HCT116 (cell line): ENCODE results near the gene PRICKLE3. TPM values are rescaled to one million over a fixed set of nuclear protein-coding genes. Genes with fewer than 3 reads are reported as not detected.

Experiments used
- ATAC-seq: fragments of 200-7000 bp; cut with Tn5 transposase; 2 replicates; pipeline ENCODE4 v1.9.1; 2020; ENCODE audit warnings: mild to moderate bottlenecking, moderate library complexity
- BruUV-seq: library from RNA; stranded (reverse); fragments of 400-500 nt; replicated peaks from 2 replicates; lab custom pipeline; 2021; lab: Mats Ljungman, UMichigan
- CTCF ChIA-PET: fragments of 300-600 bp; sonication (Branson Sonifier 250); formaldehyde crosslinking; loops from one replicate; lab custom pipeline; 2021; ENCODE audit warnings: antibody characterized with exemption; lab: Charles Lee
- POLR2A ChIA-PET: fragments of 300-600, 350-600 bp; sonication (Branson Sonifier 250); formaldehyde crosslinking; loops from one replicate; lab custom pipeline; 2021; ENCODE audit warnings: antibody characterized with exemption; lab: Charles Lee
- RAD21 ChIA-PET, 2 experiments: fragments of 300-600 bp; sonication (Branson Sonifier 250); formaldehyde crosslinking; loops; one replicate each; lab custom pipeline; 2023; ENCODE audit warnings: low total read pairs in 2 of 2; ENCODE audit not compliant: uncharacterized antibody in 2 of 2, unreplicated experiment in 2 of 2, low non-redundant PET in 1 of 2; lab: Charles Lee
- DNase-seq: peaks from one replicate; pipeline ENCODE4 v3.0.0-alpha.2; 2010; ENCODE audit warnings: low read depth, low spot score
- H2AFZ ChIP-seq: fragments of 200-600 bp; shearing (Covaris generic), sonication (generic); 2 replicates; pipeline ENCODE4 v1.6.1; 2017; ENCODE audit warnings: low read depth, mixed run types, mixed read lengths, antibody characterized with exemption, low read length; ENCODE audit not compliant: poor library complexity, severe bottlenecking
- H3K27ac ChIP-seq: 2 replicates; pipeline ENCODE4 v1.5.1; 2012; ENCODE audit warnings: low read depth, low read length
- H3K27me3 ChIP-seq: fragments of 200-600 bp; sonication (generic); 2 replicates; pipeline ENCODE4 v1.6.1; 2016; ENCODE audit warnings: mixed run types, low read length, mixed read lengths; ENCODE audit not compliant: insufficient read depth
- H3K36me3 ChIP-seq, 2 experiments: fragments of 200-500 bp in 1 of 2; fragments of 200-600 bp in 1 of 2; sonication (Bioruptor generic) in 1 of 2; sonication (generic) in 1 of 2; 2 replicates each; pipeline versions ENCODE4 v1.5.1 to v1.6.1; 2014 to 2016; ENCODE audit warnings: low read length in 2 of 2, inconsistent platforms in 1 of 2, mixed read lengths in 1 of 2, mixed run types in 1 of 2; ENCODE audit not compliant: insufficient read depth in 2 of 2, control insufficient read depth in 1 of 2
- H3K4me1 ChIP-seq, 2 experiments: fragments of 200-600 bp in 1 of 2; sonication (generic) in 1 of 2; 2 replicates each; pipeline versions ENCODE4 v1.5.1 to v1.6.1; 2012 to 2017; ENCODE audit warnings: low read length in 2 of 2, inconsistent platforms in 1 of 2, mild to moderate bottlenecking in 1 of 2, mixed read lengths in 1 of 2, mixed run types in 1 of 2, moderate library complexity in 1 of 2; ENCODE audit not compliant: insufficient read depth in 2 of 2, control insufficient read depth in 1 of 2
- H3K4me2 ChIP-seq: fragments of 200-600 bp; sonication (generic); 2 replicates; pipeline ENCODE4 v1.6.1; 2017; ENCODE audit warnings: mixed run types, low read length, mixed read lengths
- H3K4me3 ChIP-seq, 2 experiments: fragments of 200-600 bp in 1 of 2; sonication (generic) in 1 of 2; replicated peaks in 1 of 2; 2 replicates each; pipeline ENCODE4 v1.5.1; 2011 to 2016; ENCODE audit warnings: low read length in 2 of 2, control low read depth in 1 of 2, low read depth in 1 of 2, mild to moderate bottlenecking in 1 of 2, mixed read lengths in 1 of 2, mixed run types in 1 of 2
- H3K79me2 ChIP-seq: fragments of 200-600 bp; sonication (generic); 2 replicates; pipeline ENCODE4 v1.6.1; 2017; ENCODE audit warnings: mild to moderate bottlenecking, mixed run types, low read length, moderate library complexity, mixed read lengths; ENCODE audit not compliant: insufficient read depth
- H3K9ac ChIP-seq: fragments of 200-600 bp; sonication (generic); 2 replicates; pipeline ENCODE4 v1.6.1; 2016; ENCODE audit warnings: low read length, mixed read lengths
- H3K9me2 ChIP-seq: fragments of 200-600 bp; sonication (generic), shearing (Covaris generic); 2 replicates; pipeline ENCODE4 v1.6.1; 2017; ENCODE audit warnings: mixed run types, mild to moderate bottlenecking, moderate library complexity; ENCODE audit not compliant: insufficient read depth
- H3K9me3 ChIP-seq, 2 experiments: fragments of 200-500 bp in 1 of 2; fragments of 200-600 bp in 1 of 2; sonication (Bioruptor generic) in 1 of 2; sonication (generic) in 1 of 2; 2 replicates each; pipeline ENCODE4 v1.6.1; 2014 to 2017; ENCODE audit warnings: low read length in 2 of 2, mixed read lengths in 2 of 2, inconsistent platforms in 1 of 2, low read depth in 1 of 2, mild to moderate bottlenecking in 1 of 2, mixed run types in 1 of 2, moderate library complexity in 1 of 2; ENCODE audit not compliant: control insufficient read depth in 1 of 2, insufficient read depth in 1 of 2
- H4K20me1 ChIP-seq: fragments of 200-600 bp; sonication (generic), shearing (Covaris generic); 2 replicates; pipeline ENCODE4 v1.6.1; 2017; ENCODE audit warnings: mixed run types, mild to moderate bottlenecking, moderate library complexity; ENCODE audit not compliant: insufficient read depth
- CBX3 ChIP-seq: IDR thresholded peaks from 2 replicates; pipeline ENCODE4 v1.6.1; 2012; ENCODE audit warnings: low read depth
- CEBPB ChIP-seq: IDR thresholded peaks from 2 replicates; pipeline ENCODE4 v1.6.1; 2012; ENCODE audit warnings: low read depth
- CTCF ChIP-seq, 3 experiments: fragments of 200-600 bp in 1 of 3; sonication (generic) in 1 of 3; IDR thresholded peaks in 2 of 3; conservative IDR thresholded peaks in 1 of 3; 2 replicates each; pipeline ENCODE4 v1.5.1; 2012 to 2017; ENCODE audit warnings: low read depth in 2 of 3, low read length in 2 of 3, antibody characterized with exemption in 1 of 3, borderline replicate concordance in 1 of 3, control low read depth in 1 of 3, mild to moderate bottlenecking in 1 of 3, mixed read lengths in 1 of 3, mixed run types in 1 of 3, moderate library complexity in 1 of 3; ENCODE audit not compliant: insufficient read depth in 1 of 3
- EGR1 ChIP-seq: IDR thresholded peaks from 2 replicates; pipeline ENCODE4 v1.6.1; 2012; ENCODE audit warnings: low read depth
- ELF1 ChIP-seq: IDR thresholded peaks from 2 replicates; pipeline ENCODE4 v1.6.1; 2012; ENCODE audit warnings: low read depth, borderline replicate concordance
- EZH2 ChIP-seq: fragments of 200-600 bp; sonication (generic); IDR thresholded peaks from 2 replicates; pipeline ENCODE4 v1.6.1; 2017; ENCODE audit warnings: antibody characterized with exemption, mixed run types
- EZH2phosphoT487 ChIP-seq: fragments of 200-600 bp; IDR thresholded peaks from 2 replicates; pipeline ENCODE4 v1.6.1; 2018; ENCODE audit warnings: antibody characterized with exemption, borderline replicate concordance
- FOSL1 ChIP-seq: IDR thresholded peaks from 2 replicates; pipeline ENCODE4 v1.6.1; 2012; ENCODE audit warnings: low read depth
- MAX ChIP-seq: IDR thresholded peaks from 2 replicates; pipeline ENCODE4 v1.6.1; 2012
- RAD21 ChIP-seq: IDR thresholded peaks from 2 replicates; pipeline ENCODE4 v1.6.1; 2012; ENCODE audit warnings: low read depth, mild to moderate bottlenecking
- REST ChIP-seq: IDR thresholded peaks from 2 replicates; pipeline ENCODE4 v1.6.1; 2012; ENCODE audit warnings: low read depth
- SIN3A ChIP-seq: IDR thresholded peaks from 2 replicates; pipeline ENCODE4 v1.6.1; 2012; ENCODE audit warnings: low read depth
- SP1 ChIP-seq: IDR thresholded peaks from 2 replicates; pipeline ENCODE4 v1.6.1; 2012; ENCODE audit warnings: low read depth
- SRF ChIP-seq: IDR thresholded peaks from 2 replicates; pipeline ENCODE4 v1.6.1; 2012; ENCODE audit warnings: low read depth
- TCF7L2 ChIP-seq: IDR thresholded peaks from 2 replicates; pipeline ENCODE4 v1.7.0; 2011; ENCODE audit warnings: borderline replicate concordance, inconsistent platforms; ENCODE audit not compliant: insufficient read depth, insufficient read length; ENCODE audit errors: extremely low read depth
- YY1 ChIP-seq: IDR thresholded peaks from 2 replicates; pipeline ENCODE4 v1.6.1; 2011; ENCODE audit warnings: low read length, low read depth, moderate library complexity, mild to moderate bottlenecking; ENCODE audit not compliant: insufficient replicate concordance; ENCODE audit errors: extremely low read depth
- ZNF274 ChIP-seq: fragments of 200-500 bp; sonication (Bioruptor generic); IDR thresholded peaks from 2 replicates; pipeline ENCODE4 v1.6.1; 2014; ENCODE audit warnings: mild to moderate bottlenecking, low read depth, low read length, inconsistent platforms
- intact Hi-C: fragments of 100-400 bp; cut with micrococcal nuclease; formaldehyde crosslinking; loops from 2 replicates; pipeline ENCODE4 v1.10.0; 2022
- total RNA-seq: library from RNA; stranded (reverse); gene quantifications from one replicate; pipeline ENCODE4 v1.2.1, GENCODE V29; 2021; ENCODE audit not compliant: unreplicated experiment
- TF ChIP-seq, protein P1 (sequence below): IDR thresholded peaks from 2 replicates; pipeline ENCODE4 v1.6.1; 2011; ENCODE audit warnings: mild to moderate bottlenecking, low read length, moderate library complexity; ENCODE audit not compliant: insufficient replicate concordance; ENCODE audit errors: extremely low read depth

The PRICKLE3 gene
- total RNA-seq, 1 experiment from 2014 or later: 27.8 TPM

- H3K79me2 ChIP-seq: peaks cover 20% of the 10 kb centered on the region
- no TSS peak for BruUV-seq
- H3K4me1 ChIP-seq: peaks cover 18 to 42% of the 10 kb centered on the region in 2 experiments
- CTCF ChIA-PET: no interaction called here
- no peaks in the 10 kb centered on the region for H3K9me3 ChIP-seq
- H3K4me3 ChIP-seq: no peak overlapping the region
- H3K9me2 ChIP-seq: no peaks in the 10 kb centered on the region
- intact Hi-C loops: no loop called here
- no peaks in the 10 kb centered on the region for H4K20me1 ChIP-seq
- H3K4me2 ChIP-seq: peak overlapping the region; percentile 25; the same call in 1 of the 2 replicates
- RAD21 ChIA-PET: no interaction called here
- ATAC-seq: no peak
- no peak for DNase-seq
- H3K9ac ChIP-seq: no peak overlapping the region
- H2AFZ ChIP-seq: no peak overlapping the region
- no peaks in the 10 kb centered on the region for H3K27me3 ChIP-seq
- POLR2A ChIA-PET: no interaction called here
- TF ChIP-seq ELF1: no peak
- TF ChIP-seq ZNF274: no peak
- TF ChIP-seq TCF7L2: no peak
- TF ChIP-seq SIN3A: no peak
- TF ChIP-seq CBX3: no peak
- TF ChIP-seq MAX: no peak
- no peak for TF ChIP-seq RAD21
- TF ChIP-seq SP1: no peak
- no peak for TF ChIP-seq SRF
- TF ChIP-seq FOSL1: no peak
- no peak for TF ChIP-seq CEBPB
- TF ChIP-seq, protein P1, sequence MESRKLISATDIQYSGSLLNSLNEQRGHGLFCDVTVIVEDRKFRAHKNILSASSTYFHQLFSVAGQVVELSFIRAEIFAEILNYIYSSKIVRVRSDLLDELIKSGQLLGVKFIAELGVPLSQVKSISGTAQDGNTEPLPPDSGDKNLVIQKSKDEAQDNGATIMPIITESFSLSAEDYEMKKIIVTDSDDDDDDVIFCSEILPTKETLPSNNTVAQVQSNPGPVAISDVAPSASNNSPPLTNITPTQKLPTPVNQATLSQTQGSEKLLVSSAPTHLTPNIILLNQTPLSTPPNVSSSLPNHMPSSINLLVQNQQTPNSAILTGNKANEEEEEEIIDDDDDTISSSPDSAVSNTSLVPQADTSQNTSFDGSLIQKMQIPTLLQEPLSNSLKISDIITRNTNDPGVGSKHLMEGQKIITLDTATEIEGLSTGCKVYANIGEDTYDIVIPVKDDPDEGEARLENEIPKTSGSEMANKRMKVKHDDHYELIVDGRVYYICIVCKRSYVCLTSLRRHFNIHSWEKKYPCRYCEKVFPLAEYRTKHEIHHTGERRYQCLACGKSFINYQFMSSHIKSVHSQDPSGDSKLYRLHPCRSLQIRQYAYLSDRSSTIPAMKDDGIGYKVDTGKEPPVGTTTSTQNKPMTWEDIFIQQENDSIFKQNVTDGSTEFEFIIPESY: no peak
- no peak for TF ChIP-seq EZH2phosphoT487
- no peak for TF ChIP-seq CTCF (IDR thresholded peaks at IDR 0.05 in 2 of 3, conservative IDR thresholded peaks at IDR 0.05 in 1 of 3; ENCODE audit: borderline replicate concordance in 1 of 3, insufficient read depth in 1 of 3, low read depth in 2 of 3, low read length in 2 of 3)
- TF ChIP-seq YY1: no peak
- no peak for TF ChIP-seq REST
- TF ChIP-seq EGR1: no peak
- no peak for TF ChIP-seq EZH2
- TF ChIP-seq, all 23 proteins: peak for 0
- H3K36me3 ChIP-seq: no peaks in the 10 kb centered on the region; a peak in 1 of 4 replicates
- peak overlapping the region; percentile 64 for H3K27ac ChIP-seq
Observed at GRCh38 chrX:49188468-49189076, 2.4 kb upstream of the PRICKLE3 start.
